ENCODE measurements around the gene PIP4K2A. TPM values are rescaled to one million over a fixed set of nuclear protein-coding genes. Genes with fewer than 3 reads are reported as not detected.
"Not testable (repeated sequence)": the region's sequence is repeated elsewhere in the genome, so short reads cannot be mapped to it uniquely, and the experiment has no call there.

PIP4K2A gene
- total and polyA plus RNA-seq, 10 donors, result 30.1 to 168 (median 101) TPM

DNA sequence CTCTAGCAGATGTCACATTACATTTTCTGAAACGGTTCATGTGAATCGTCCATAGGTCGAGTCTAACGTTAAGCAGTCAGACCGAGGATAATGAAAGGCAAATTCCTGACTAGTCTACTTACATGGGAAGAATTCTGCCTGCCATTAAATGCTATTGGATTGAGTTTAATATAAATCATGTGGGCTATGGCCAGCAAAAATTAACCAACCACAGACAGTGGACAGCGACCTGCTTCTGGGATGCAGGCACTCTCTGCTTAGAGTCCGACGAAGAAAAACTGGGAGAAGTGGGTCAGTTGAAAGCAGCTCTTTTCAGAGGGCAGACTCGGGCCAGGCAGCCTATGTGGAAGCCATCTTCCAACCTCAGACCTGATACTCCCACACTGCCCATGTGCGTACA, 16.6 kb downstream of the PIP4K2A start:
- peaks cover 40 to 100% (median 93%) of the 10 kb centered on the region in 6 donors for H3K4me1 ChIP-seq
- H3K36me3 ChIP-seq, result no peaks in the 10 kb centered on the region
- WGBS, 5 donors, result 87 to 98% (median 94%) methylated on average over 10 of the region's 10 CpGs
- H3K4me3 ChIP-seq, result no peak overlapping the region
- no peaks in the 10 kb centered on the region for H3K27me3 ChIP-seq (replicated peaks in 1 of 7)
- H3K9me3 ChIP-seq, result no peaks in the 10 kb centered on the region
- peak overlapping the region in 1 of 8 donors; percentile 3 for H3K27ac ChIP-seq
- no peak for DNase-seq
- intact Hi-C loops (cut with DNase I; ENCODE audit: low total_unique reads), result no loop called here
- TF ChIP-seq POLR2A (IDR thresholded peaks at IDR 0.05), result no peak
- TF ChIP-seq POLR2AphosphoS5 (IDR thresholded peaks at IDR 0.05), result no peak
- TF ChIP-seq, protein P1, sequence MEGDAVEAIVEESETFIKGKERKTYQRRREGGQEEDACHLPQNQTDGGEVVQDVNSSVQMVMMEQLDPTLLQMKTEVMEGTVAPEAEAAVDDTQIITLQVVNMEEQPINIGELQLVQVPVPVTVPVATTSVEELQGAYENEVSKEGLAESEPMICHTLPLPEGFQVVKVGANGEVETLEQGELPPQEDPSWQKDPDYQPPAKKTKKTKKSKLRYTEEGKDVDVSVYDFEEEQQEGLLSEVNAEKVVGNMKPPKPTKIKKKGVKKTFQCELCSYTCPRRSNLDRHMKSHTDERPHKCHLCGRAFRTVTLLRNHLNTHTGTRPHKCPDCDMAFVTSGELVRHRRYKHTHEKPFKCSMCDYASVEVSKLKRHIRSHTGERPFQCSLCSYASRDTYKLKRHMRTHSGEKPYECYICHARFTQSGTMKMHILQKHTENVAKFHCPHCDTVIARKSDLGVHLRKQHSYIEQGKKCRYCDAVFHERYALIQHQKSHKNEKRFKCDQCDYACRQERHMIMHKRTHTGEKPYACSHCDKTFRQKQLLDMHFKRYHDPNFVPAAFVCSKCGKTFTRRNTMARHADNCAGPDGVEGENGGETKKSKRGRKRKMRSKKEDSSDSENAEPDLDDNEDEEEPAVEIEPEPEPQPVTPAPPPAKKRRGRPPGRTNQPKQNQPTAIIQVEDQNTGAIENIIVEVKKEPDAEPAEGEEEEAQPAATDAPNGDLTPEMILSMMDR (IDR thresholded peaks at IDR 0.05 in 8 of 11, conservative IDR thresholded peaks at IDR 0.05 in 3 of 11), result no peak

DNA sequence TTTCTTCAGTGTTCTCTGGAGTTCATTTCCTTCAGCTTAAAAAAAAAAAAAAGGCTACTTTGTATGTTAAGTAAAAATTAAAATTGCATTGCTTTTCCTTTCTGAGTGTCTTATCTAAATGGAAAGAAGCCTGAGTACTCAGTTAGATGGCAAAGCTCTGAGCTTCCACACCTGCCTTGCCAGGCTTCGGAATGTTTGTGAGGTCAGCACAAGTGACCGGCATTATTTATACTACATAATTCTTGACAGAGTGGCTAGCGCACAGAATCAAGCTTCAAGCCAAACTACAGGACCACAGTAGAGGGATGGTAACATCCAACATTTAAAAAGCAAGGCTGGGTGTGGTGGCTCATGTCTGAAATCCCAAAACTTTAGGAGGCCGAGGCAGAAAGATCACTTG, 17.3 kb downstream of the PIP4K2A start:
- intact Hi-C loops (cut with DNase I; ENCODE audit: low total_unique reads), result no loop called here
- H3K4me1 ChIP-seq, result peaks cover 37 to 100% (median 93%) of the 10 kb centered on the region in 6 donors
- H3K36me3 ChIP-seq, result no peaks in the 10 kb centered on the region
- DNase-seq, result no peak
- no peak overlapping the region for H3K4me3 ChIP-seq
- H3K27me3 ChIP-seq (replicated peaks in 1 of 7), result no peaks in the 10 kb centered on the region
- H3K27ac ChIP-seq, result no peak overlapping the region
- TF ChIP-seq, protein P1 (IDR thresholded peaks at IDR 0.05 in 8 of 11, conservative IDR thresholded peaks at IDR 0.05 in 3 of 11), result no peak
- no peak for TF ChIP-seq POLR2AphosphoS5 (IDR thresholded peaks at IDR 0.05)
- TF ChIP-seq POLR2A (IDR thresholded peaks at IDR 0.05), result no peak
- H3K9me3 ChIP-seq, result no peaks in the 10 kb centered on the region
- 90 to 95% (median 91%) methylated on average over 4 of the region's 4 CpGs for WGBS, 5 donors

DNA sequence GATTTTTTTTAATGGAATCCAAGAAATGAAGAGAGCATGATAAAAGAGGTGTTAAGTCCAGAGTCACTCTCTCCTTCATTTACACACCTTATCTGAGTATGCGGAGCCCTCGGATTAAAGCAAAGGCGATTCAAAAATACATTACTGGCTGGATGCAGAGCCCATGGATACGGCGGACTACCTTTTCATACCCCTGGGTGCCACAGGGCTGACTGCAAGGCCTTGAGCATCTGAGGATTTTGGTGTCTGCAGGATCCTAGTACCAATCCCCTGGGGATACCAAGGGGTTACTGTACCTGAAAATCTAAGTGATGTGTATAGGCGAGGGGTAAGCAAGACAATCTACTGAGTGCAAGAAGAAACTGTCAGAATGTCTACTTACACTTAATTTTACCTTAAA, 20.5 kb downstream of the PIP4K2A start:
- peaks cover 39 to 100% (median 91%) of the 10 kb centered on the region in 6 donors for H3K4me1 ChIP-seq
- H3K36me3 ChIP-seq, result no peaks in the 10 kb centered on the region
- H3K9me3 ChIP-seq, result no peaks in the 10 kb centered on the region
- WGBS, 5 donors, result 86 to 98% (median 95%) methylated on average over 6 of the region's 6 CpGs
- no peak for DNase-seq
- intact Hi-C loops (cut with DNase I; ENCODE audit: low total_unique reads), result no loop called here
- TF ChIP-seq POLR2A (IDR thresholded peaks at IDR 0.05) (no peak), POLR2AphosphoS5 (IDR thresholded peaks at IDR 0.05) (no peak)
- TF ChIP-seq, protein P1 (IDR thresholded peaks at IDR 0.05 in 8 of 11, conservative IDR thresholded peaks at IDR 0.05 in 3 of 11), result no peak
- H3K27ac ChIP-seq, result peak overlapping the region in 3 of 8 donors; percentile 2 to 48 (median 24)
- no peaks in the 10 kb centered on the region for H3K27me3 ChIP-seq (replicated peaks in 1 of 7)
- H3K4me3 ChIP-seq, result no peak overlapping the region

GRCh38 chr10:22693371-22693784, 21.0 kb downstream of the PIP4K2A start:
- Histone ChIP-seq H3K36me3 (no peaks in the 10 kb centered on the region), H3K9me3 (no peaks in the 10 kb centered on the region), H3K4me1 (peaks cover 39 to 100% (median 90%) of the 10 kb centered on the region in 6 donors), H3K4me3 (no peak overlapping the region), H3K27me3 (replicated peaks in 1 of 7) (no peaks in the 10 kb centered on the region), H3K27ac (peak overlapping the region in 3 of 8 donors; percentile 2 to 48 (median 24))
- no peak for DNase-seq
- intact Hi-C loops (cut with DNase I; ENCODE audit: low total_unique reads), result no loop called here
- TF ChIP-seq, protein P1 (IDR thresholded peaks at IDR 0.05 in 8 of 11, conservative IDR thresholded peaks at IDR 0.05 in 3 of 11), result no peak
- TF ChIP-seq POLR2A (IDR thresholded peaks at IDR 0.05) (no peak), POLR2AphosphoS5 (IDR thresholded peaks at IDR 0.05) (no peak)
- WGBS, 5 donors, result 47 to 66% (median 56%) methylated on average over 5 of the region's 5 CpGs

DNA sequence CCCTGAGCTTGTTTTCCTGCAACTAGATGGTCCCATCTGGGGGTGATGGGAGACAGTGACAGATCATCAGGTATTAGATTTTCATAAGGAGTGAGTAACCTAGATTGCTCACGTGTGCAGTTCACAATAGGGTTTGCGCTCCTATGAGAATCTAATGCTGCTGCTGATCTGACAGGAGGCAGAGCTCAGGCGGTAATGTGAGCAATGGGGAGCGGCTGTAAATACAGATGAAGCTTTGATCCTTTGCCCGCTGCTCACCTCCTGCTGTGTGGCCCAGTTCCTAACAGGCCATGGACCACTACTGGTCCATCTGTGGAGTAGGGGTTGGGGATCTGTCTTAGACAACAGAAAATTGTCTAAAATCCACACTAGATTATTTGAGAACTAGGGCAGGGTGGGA, 22.3 kb downstream of the PIP4K2A start:
- H3K27me3 ChIP-seq (replicated peaks in 1 of 7); DNase-seq; H3K36me3 ChIP-seq; H3K4me3 ChIP-seq; intact Hi-C loops (cut with DNase I; ENCODE audit: low total_unique reads); H3K9me3 ChIP-seq: not testable (repeated sequence)
- peak overlapping the region in 1 of 8 donors; percentile 16 for H3K27ac ChIP-seq
- WGBS, 5 donors, result 92 to 97% (median 96%) methylated on average over 5 of the region's 5 CpGs
- H3K4me1 ChIP-seq, result peaks cover 36 to 100% (median 84%) of the 10 kb centered on the region in 6 donors

Data from spleen (tissue), 11 donors.